HL-60/S4 treated with phorbol 12-myristate 13-acetate at 8.2 ng/mL for 4 days and 3 days (cell line): ENCODE measurements around the gene DNAI2.
"Not testable (repeated sequence)": the region's sequence is repeated elsewhere in the genome, so short reads cannot be mapped to it uniquely, and the experiment has no call there.

Source experiments
- in situ Hi-C: fragments of 300-500 bp; cut with MboI; formaldehyde crosslinking; loops from 2 replicates; pipeline ENCODE4 v1.15.0; 2022; ENCODE audit warnings: low sequenced_read_pairs

The DNAI2 gene

DNA sequence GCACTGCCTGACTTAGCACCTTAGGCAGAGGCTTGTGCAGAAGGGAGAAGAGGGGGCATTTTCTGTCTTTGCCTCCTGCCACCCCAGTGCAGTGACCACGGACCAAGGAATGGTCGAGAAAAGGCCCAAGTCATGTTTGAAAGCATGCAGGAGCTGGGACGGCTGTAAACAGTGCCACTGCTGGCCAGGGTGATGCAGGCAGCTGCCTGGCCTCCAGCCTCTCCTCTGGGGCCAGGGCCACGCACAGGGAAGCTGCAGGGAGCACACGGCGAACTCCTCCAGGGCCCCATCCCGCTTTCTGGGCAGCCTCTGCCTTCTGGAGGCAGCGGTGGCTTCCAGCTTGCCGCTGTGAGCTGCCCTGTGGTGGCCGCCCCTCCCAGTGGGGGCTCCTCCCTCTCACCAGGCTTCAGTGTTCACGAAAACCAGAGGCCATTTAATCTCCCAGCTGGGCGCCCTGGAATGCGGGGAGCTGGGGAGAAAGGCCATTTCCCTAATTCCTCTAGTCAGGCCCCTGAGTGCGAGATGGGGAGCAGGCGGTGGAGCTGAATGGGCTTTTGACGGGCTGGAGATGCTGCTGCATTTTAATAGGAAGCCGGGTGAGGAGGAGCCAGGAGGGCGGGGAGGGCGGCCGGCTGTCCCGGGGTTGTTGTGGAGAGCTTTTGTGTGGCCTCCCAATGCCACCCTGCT is 28.7 kb upstream of the DNAI2 start:
- in situ Hi-C loops, result no loop called here

DNA sequence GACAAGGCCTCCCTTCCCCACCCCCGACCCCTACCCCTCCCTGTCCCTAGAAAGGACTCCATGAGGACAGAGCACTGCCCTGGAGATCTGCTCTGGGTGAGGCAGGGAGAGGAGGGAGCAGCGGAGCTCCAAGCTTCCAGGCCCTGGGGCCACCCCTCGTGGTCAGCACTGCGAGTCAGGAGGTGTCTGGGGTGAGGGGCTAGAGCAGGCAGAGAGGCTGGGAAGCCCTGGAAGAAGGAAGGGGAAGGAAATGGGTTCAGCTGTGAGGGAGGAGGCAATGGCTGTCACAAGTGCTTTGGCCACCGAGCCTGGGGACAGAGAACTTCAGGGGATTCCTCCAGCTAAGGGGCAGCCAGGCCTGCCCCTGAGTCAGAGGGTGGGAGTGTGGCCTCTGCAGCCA is 28.2 kb upstream of the DNAI2 start:
- in situ Hi-C loops, result no loop called here

DNA sequence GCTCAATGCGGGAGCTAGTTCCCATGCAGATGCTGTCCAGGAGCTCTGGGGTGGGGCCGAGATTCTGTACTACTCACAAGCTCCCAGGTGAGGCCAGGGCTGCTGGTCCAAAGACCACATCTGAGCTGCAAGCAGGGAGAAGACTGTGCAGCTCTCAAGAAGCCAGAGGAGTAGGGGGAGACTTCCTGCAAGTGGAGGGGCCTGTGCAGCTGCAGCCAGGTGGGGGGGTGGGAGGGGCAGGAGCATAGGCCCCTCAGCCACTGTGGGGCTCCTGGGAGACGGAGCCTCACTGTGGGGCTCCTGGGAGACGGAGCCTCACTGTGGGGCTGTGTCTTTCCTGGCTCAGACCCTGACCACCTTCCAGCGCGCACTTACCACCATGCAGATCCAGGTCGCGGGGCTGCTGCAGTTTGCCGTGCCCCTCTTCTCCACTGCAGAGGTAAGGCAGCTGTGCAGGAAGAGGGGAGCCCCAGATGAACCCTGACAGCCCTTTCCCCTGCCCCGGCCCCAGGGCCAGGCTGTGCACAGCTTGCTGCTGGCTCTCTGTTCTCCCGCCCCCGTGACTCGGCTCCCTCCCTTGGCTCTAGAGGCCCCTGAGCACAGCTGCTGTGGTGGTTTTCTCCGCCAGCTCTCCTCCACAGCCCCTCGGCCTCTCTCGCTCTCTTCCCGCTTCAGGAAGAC is 24.3 kb upstream of the DNAI2 start:
- in situ Hi-C loops, result no loop called here

DNA sequence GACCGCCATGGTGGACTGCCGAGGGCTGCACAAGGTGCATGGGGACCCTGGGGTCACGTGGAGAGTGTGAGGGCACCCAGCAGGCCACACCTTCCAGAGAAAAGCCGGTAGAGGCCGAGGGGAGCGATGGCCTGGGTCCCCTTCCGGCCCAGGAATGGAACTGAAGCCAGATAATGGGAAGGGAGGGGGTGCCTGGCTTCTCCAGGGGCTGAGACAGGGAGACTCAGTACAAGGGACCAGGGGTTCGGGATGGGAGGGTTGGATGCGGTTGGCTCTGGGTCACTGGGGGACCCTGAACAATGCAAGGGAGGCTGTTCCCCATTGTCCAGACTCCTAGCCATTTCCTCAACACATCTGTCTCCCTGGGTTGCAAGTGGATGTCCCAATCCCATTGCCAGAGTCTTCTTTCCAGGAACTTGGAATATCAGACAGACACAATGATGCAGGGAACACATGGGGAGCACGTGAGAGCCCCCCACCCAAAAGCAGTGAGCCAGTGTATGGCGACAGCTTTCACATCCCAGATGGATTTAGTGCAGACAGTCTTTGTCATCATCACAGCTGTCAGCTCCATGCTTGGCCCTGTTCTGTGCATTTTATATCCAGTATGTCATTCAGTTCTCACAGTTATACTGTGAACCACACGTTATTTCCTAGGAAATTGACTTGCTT is 23.6 kb upstream of the DNAI2 start:
- in situ Hi-C loops, result no loop called here

DNA sequence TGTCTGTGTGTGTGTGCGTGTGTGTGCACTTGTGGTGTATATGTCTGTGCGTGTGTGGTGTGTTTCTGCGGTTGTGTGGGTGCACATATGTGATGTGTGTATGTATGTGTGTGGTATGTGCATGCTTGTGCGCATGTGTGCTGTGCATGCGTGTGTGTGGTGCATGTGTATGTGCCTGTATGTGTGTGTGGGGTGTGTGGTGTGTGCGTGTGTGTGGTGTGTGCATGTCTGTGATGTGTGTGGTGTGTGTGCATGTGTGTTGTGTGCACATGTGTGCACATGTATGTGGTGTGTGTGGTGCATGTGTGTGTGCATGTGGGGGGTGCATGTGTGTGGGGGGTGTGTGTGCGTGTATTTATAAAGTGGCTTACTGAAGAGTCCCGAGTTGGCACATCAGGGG is 23.0 kb upstream of the DNAI2 start:
- in situ Hi-C loops, result no loop called here

DNA sequence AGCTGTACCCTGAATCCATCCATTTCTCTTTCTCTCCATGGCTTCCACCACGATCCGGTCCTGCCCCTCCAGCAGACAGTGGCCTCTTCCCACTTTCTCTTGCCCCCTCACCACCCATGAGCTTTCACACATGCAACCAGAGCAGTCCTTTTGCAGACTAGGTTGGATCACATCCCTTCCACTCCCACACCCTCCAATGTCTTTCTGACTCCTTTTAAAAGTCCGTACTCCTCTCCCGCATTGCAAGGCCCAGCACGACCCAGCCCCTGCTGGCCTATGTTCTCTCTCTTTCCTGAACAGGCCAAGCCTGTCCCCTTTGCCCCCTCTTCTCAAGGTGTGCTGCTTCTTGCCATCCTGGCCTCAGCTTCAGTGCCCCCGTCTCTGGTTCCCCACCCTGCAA is 22.5 kb upstream of the DNAI2 start:
- in situ Hi-C loops, result no loop called here

- in situ Hi-C loops, result no loop called here
Measured at GRCh38 chr17:74252211-74252610, 21.8 kb upstream of the DNAI2 start.

GRCh38 chr17:74253036-74253435 is 21.0 kb upstream of the DNAI2 start:
- in situ Hi-C loops, result no loop called here

- in situ Hi-C loops, result no loop called here
Measured at GRCh38 chr17:74257311-74257710, 16.7 kb upstream of the DNAI2 start.

GRCh38 chr17:74259667-74260524 is 14.1 kb upstream of the DNAI2 start:
- in situ Hi-C loops, result no loop called here

GRCh38 chr17:74260525-74260850 is 13.5 kb upstream of the DNAI2 start:
- in situ Hi-C loops, result no loop called here

- in situ Hi-C loops, result no loop called here
Measured at GRCh38 chr17:74262601-74263000, 11.4 kb upstream of the DNAI2 start.

DNA sequence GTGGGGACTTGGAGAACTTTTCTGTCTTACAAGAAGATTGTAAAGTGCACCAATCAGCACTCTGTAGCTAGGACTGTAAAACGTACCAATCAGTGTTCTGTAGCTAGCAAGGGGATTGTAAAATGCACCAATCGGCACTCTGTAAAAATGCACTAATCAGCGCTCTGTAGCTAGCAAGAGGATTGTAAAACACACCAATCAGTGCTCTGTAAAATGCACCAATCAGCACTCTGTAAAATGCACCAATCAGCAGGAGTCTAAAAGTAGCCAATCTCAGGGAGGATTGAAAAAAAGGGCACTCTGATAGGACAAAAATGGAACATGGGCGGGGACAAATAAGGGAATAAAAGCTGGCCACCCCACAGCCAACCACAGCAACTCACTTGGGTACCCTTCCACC is 7.0 kb upstream of the DNAI2 start:
- in situ Hi-C loops, result not testable (repeated sequence)

DNA sequence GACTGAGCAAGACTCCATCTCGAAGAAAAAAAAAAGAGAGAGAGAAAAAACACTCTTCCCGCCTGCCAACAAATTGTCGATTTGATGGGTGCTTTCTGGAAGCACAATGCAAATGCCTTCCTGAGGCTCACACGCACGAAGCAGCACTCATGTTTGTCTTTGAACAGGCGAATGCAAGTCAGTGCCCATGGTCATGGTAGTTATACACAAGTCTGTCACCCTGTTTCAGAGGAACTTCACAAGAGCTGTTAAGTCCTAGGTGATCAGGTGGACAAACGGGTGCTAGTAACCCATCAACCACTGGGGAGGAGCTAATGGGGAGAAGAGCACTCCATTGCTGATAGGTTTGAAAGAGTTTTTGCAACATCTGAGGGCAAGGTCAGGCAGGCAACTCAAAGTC is 6.5 kb upstream of the DNAI2 start:
- in situ Hi-C loops, result no loop called here

DNA sequence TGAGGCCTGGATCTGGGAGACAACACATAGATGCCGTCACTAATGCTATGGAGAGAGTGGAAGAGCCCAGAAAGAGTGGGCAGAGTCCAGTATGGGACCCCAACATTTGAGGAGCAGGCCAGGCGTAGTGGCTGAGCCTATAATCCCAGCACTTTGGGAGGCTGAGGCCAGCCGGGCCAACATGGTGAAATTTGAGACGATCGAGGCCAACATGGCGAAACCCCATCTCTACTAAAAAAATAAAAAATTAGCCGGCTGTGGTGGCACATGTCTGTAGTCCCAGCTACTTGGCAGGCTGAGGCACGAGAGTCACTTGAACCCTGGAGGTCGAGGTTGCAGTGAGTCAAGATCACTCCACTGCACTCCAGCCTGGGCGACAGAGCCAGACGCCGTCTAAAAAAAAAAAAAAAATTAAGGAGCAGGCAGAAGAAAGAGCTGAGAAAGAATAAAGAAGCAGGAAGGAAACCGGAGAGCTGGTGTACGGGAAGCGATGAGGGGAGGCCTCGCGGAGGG is 6.0 kb upstream of the DNAI2 start:
- in situ Hi-C loops, result no loop called here

DNA sequence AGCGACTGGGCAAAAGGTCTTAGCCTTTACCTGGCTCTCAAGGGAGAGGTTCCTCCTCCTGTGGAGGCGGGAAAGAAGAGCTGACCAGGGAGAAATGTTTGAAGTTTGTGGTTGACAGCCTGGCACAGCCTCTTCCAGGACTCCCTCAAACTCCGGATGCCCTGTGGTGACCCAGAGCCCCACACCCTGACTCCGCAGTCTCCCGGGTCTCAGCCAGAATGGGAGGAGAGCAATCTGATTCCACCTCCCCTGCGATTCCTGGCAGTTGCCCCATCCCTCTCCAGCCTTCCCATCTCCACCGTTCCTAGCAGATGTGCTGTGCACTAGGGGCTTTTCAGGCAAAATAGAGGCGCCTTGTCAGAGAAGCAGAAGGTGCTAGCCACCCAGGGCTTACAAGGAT is 5.5 kb upstream of the DNAI2 start:
- in situ Hi-C loops, result no loop called here

DNA sequence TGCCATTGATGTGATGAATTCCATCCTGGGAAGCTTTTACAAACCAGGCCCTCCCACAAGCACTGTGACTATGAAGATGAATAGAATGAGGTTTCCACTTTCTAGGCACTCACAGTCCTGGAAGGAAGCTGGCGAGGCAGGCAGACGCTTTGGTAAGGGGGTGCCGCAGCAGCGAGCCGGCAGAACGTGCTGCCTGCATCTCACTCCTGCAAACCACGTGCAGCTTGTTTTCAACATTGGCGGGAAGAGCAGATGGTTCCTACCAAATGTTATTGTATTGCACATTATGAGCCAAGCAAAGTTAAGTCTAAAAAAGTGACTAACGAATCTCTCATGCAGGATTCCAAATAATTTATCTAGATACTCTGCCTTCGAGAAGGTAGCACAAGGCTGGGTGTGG is 3.7 kb upstream of the DNAI2 start:
- in situ Hi-C loops, result no loop called here

- in situ Hi-C loops, result no loop called here
Measured at GRCh38 chr17:74271281-74271680, 2.8 kb upstream of the DNAI2 start.

DNA sequence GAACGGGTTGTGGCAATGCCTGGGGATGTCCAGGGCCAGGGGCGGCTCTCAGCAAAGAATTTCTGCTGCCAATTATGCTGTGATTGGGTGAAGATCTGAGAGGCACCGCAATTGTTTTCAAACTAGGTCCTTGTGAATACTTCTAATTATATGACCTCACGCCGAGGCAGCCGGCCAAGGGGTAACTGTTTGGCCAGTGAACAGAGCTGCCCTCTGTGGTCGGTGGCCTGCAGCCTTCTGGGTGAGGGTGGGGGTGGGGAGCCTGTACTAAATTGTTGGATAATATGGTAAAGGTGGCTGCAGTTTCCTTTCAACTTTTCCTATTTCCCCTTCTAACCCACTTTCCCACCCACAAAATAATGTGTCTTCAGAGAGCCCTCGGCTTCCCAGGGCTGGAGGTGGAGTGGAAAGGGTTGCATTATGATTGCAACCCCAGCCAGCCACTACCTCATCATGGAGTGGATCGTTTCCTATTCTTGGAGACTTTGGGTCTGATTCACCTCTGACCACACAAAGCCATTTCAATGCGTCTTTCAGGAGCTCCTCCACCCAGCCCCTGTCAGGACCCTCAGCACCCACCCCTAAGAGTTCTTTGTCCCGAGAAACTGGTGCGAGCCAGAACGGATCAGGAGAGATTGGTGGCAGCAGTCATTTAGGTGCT is 2.0 kb upstream of the DNAI2 start:
- in situ Hi-C loops, result no loop called here

- in situ Hi-C loops, result no loop called here
Measured at GRCh38 chr17:74272731-74273201, 1.3 kb upstream of the DNAI2 start.
